Neural progenitor cell (in vitro differentiated cells): ENCODE results near the gene PARD3B.

Experiments used
- CTCF ChIP-seq: fragments of 200-600 bp; sonication (generic); IDR thresholded peaks from 2 replicates; pipeline ENCODE4 v1.5.1; 2017; ENCODE audit warnings: antibody characterized with exemption, mild to moderate bottlenecking
- EZH2 ChIP-seq: fragments of 200-600 bp; sonication (generic); IDR thresholded peaks from 2 replicates; pipeline ENCODE4 v1.6.1; 2017; ENCODE audit warnings: antibody characterized with exemption, mild to moderate bottlenecking, moderate library complexity
- EZH2phosphoT487 ChIP-seq: fragments of 200-600 bp; sonication (generic); IDR thresholded peaks from 2 replicates; pipeline ENCODE4 v1.6.1; 2017; ENCODE audit warnings: antibody characterized with exemption

GRCh38 chr2:204849892-204850291 is 304.6 kb downstream of the PARD3B start:
- TF ChIP-seq EZH2 (no peak), CTCF (no peak), EZH2phosphoT487 (no peak)
